ENCODE results near the gene CYP39A1.

DNA sequence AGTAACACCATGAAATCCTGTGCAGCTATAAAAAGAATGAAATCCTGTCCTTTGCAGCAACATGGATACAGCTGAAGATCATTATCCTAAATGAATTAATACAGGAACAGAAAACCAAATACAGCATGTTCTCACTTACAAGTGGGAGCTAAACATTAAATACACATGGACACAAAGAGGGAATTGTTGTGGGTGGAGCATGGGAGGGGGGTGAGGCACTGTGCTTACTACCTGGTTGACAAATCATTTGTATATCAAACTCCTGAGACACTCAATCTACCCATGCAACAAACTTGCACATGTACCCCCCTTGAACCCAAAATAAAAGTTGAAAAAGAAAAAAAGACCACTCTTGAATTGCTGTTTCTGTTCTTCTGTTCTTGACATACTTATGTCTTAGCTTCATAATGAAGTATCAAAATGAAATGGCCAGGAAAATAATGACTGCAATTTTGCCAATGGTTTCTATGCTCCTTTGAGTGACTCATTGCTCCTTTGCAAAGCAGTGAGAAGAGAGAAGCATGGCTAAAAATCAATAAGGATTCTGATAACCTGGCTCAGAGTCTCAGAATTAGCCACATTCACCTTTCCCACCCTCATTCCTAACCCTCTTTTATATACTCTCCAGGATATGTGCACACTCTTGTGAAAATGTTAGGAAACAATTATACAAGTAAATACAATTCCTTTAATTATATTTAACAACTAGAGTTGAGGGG lies 71.0 kb downstream of the CYP39A1 start:
- TF ChIP-seq POLR2AphosphoS5 (IDR thresholded peaks at IDR 0.05; ENCODE audit: low read depth, low read length) (no peak), POU2F2 (IDR thresholded peaks at IDR 0.05; ENCODE audit: low read depth, low read length) (no peak)

Data from GM12891 (cell line).